Measurements from ENCODE around the gene IFT74.

DNA sequence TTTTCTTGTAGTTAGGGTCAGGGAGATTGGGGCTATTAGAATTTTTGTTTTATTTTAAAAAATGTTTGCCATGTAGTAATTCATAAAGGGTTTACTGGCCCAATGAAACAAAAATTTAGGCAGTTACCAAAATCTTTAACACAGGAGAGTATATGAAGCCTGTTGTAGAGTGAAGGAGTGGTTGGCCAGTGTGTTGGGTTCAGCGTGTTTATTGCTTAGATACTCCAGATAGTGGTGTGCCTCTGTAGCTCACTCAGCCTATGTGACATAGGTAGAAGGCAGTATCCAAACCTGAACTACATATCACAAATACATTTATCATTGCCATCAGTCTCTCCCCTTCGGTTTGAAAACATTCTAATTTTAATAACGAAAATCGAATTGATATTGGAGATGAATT, 154.0 kb downstream of the IFT74 start:
- no peak for TF ChIP-seq EP300 (IDR thresholded peaks at IDR 0.05)
- TF ChIP-seq POLR2A (IDR thresholded peaks at IDR 0.05; ENCODE audit: low read depth) = no peak
